Keratinocyte (primary cell): ENCODE data around the gene DHDH. TPM values are rescaled to one million over a fixed set of nuclear protein-coding genes. Genes with fewer than 3 reads are reported as not detected.

ENCODE experiments used
- DNase-seq: peaks from one replicate; pipeline ENCODE4 v3.0.0-alpha.2; 2011; ENCODE audit warnings: low read depth, missing footprints, low spot score
- FAIRE-seq: peaks from 2 replicates; lab custom pipeline; 2011; peaks lifted over from hg19 to GRCh38; lab: Jason Lieb, UNC
- H2AFZ ChIP-seq: 2 replicates; pipeline ENCODE4 v1.6.0; 2012; ENCODE audit warnings: low read length, control low read depth, inconsistent platforms; ENCODE audit not compliant: control insufficient read depth
- H3K27ac ChIP-seq: 2 replicates; pipeline ENCODE4 v1.5.1; 2011; ENCODE audit warnings: low read length; ENCODE audit not compliant: control insufficient read depth, insufficient read depth
- H3K27me3 ChIP-seq: 3 replicates; pipeline ENCODE4 v1.6.0; 2011; ENCODE audit warnings: low read length; ENCODE audit not compliant: control insufficient read depth, insufficient read depth; ENCODE audit errors: extremely low read depth
- H3K36me3 ChIP-seq, 2 experiments: 2 replicates in 1 of 2; 3 replicates in 1 of 2; pipeline ENCODE4 v1.5.1; 2011; ENCODE audit warnings: low read length in 2 of 2, mild to moderate bottlenecking in 1 of 2; ENCODE audit not compliant: control insufficient read depth in 2 of 2, insufficient read depth in 2 of 2; ENCODE audit errors: extremely low read depth in 1 of 2
- H3K4me1 ChIP-seq: 3 replicates; pipeline ENCODE4 v1.5.1; 2011; ENCODE audit warnings: low read length; ENCODE audit not compliant: control insufficient read depth, insufficient read depth; ENCODE audit errors: extremely low read depth
- H3K4me2 ChIP-seq: 3 replicates; pipeline ENCODE4 v1.6.0; 2011; ENCODE audit warnings: low read depth, low read length; ENCODE audit not compliant: control insufficient read depth, insufficient read depth; ENCODE audit errors: extremely low read depth
- H3K4me3 ChIP-seq, 3 experiments: fragments of 200-600 bp in 1 of 3; sonication (generic) in 1 of 3; 2 replicates in 2 of 3; 3 replicates in 1 of 3; pipeline ENCODE4 v1.5.1; 2011 to 2016; ENCODE audit warnings: low read length in 3 of 3, mild to moderate bottlenecking in 3 of 3, control low read depth in 2 of 3, inconsistent platforms in 1 of 3, low read depth in 1 of 3, mixed read lengths in 1 of 3, mixed run types in 1 of 3, moderate library complexity in 1 of 3; ENCODE audit not compliant: control insufficient read depth in 2 of 3, insufficient read depth in 2 of 3; ENCODE audit errors: extremely low read depth in 1 of 3
- H3K79me2 ChIP-seq: 2 replicates; pipeline ENCODE4 v1.6.0; 2012; ENCODE audit warnings: low read length; ENCODE audit not compliant: control insufficient read depth, insufficient read depth
- H3K9ac ChIP-seq: 3 replicates; pipeline ENCODE4 v1.6.0; 2011; ENCODE audit warnings: low read length; ENCODE audit not compliant: control insufficient read depth, insufficient read depth; ENCODE audit errors: extremely low read depth
- H3K9me1 ChIP-seq: 3 replicates; pipeline ENCODE4 v1.6.0; 2011; ENCODE audit warnings: low read length; ENCODE audit not compliant: control insufficient read depth, insufficient read depth; ENCODE audit errors: extremely low read depth
- H3K9me3 ChIP-seq: 2 replicates; pipeline ENCODE4 v1.5.1; 2012; ENCODE audit warnings: low read depth, low read length; ENCODE audit not compliant: control insufficient read depth
- H4K20me1 ChIP-seq: 3 replicates; pipeline ENCODE4 v1.6.0; 2011; ENCODE audit warnings: low read length; ENCODE audit not compliant: control insufficient read depth, insufficient read depth; ENCODE audit errors: extremely low read depth
- CTCF ChIP-seq, 3 experiments: IDR thresholded peaks in 1 of 3; conservative IDR thresholded peaks in 1 of 3; optimal IDR thresholded peaks in 1 of 3; 2 replicates in 2 of 3; 3 replicates in 1 of 3; pipeline versions ENCODE3 to v1.5.1; 2011; ENCODE audit warnings: low read length in 3 of 3, mild to moderate bottlenecking in 3 of 3, moderate library complexity in 2 of 3, control low read depth in 1 of 3, inconsistent platforms in 1 of 3; ENCODE audit not compliant: insufficient read depth in 2 of 3; ENCODE audit errors: extremely low read depth in 1 of 3
- EZH2 ChIP-seq: IDR thresholded peaks from one replicate; pipeline ENCODE4 v1.6.1; 2012; ENCODE audit warnings: inconsistent platforms, mild to moderate bottlenecking, low read length, moderate library complexity
- dilution Hi-C: fragments of 300-500 bp; cut with MboI; formaldehyde crosslinking; loops from one replicate; pipeline ENCODE4 v1.7.0; 2020; ENCODE audit warnings: low sequenced_read_pairs; ENCODE audit not compliant: extremely low pct_ligation_motif_present
- polyA plus RNA-seq, 5 experiments: library from polyadenylated mRNA; depleted of rRNA in 3 of 5; stranded (reverse) in 3 of 5; stranded (forward) in 1 of 5; unstranded in 1 of 5; fragments of >200 nt; gene quantifications; 1 replicate in 1 of 5; 2 replicates in 3 of 5; 3 replicates in 1 of 5; pipeline versions ENCODE4 v1.2.1 to v1.2.3, GENCODE V29; 2011 to 2012; ENCODE audit warnings: missing spikeins in 2 of 5, low read depth in 1 of 5, low replicate concordance in 1 of 5

The DHDH gene
- polyA plus RNA-seq, 1 donor (not counting 4 experiments of a cell fraction or from before 2014, with no cell fraction given) = 0.45 TPM

DNA sequence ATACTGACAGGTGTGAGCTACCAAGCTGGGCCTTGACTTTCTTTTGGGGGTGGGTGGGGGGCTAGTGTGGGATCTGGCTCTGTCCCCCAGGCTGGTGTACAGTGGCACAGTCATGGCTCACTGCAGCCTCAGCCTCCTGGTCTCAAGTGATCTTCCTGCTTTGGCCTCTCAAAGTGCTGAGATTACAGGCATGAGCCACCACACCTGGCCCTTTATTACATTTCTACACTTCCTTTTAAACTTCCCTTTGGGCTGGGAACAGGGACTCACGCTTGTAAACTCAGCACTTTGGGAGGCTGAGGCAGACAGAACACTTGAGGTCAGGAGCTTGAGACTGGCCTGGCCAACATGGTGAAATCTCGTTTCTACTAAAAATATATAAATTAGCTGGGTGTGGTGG is 43.6 kb downstream of the DHDH start:
- Histone ChIP-seq H3K36me3 (peaks cover 28 to 30% of the 10 kb centered on the region in 2 experiments), H3K4me3 (no peak overlapping the region), H3K27ac (no peak overlapping the region), H3K4me2 (no peak overlapping the region), H3K9me1 (no peaks in the 10 kb centered on the region), H3K9ac (no peak overlapping the region), H4K20me1 (no peaks in the 10 kb centered on the region), H3K4me1 (peaks cover 16% of the 10 kb centered on the region), H3K9me3 (no peaks in the 10 kb centered on the region), H2AFZ (no peak overlapping the region), H3K79me2 (no peaks in the 10 kb centered on the region), H3K27me3 (no peaks in the 10 kb centered on the region)
- no peak for DNase-seq
- TF ChIP-seq EZH2 = no peak
- TF ChIP-seq CTCF (optimal IDR thresholded peaks at IDR 0.05 in 1 of 3, IDR thresholded peaks at IDR 0.05 in 1 of 3, conservative IDR thresholded peaks at IDR 0.05 in 1 of 3; ENCODE audit: extremely low read depth in 1 of 3, insufficient read depth in 2 of 3, low read length in 3 of 3) = no peak
- dilution Hi-C loops = no loop called here
- no peak for FAIRE-seq

GRCh38 chr19:48982280-48982679 is 48.8 kb downstream of the DHDH start:
- Histone ChIP-seq H4K20me1 (no peaks in the 10 kb centered on the region), H3K4me2 (no peak overlapping the region), H3K9me3 (no peaks in the 10 kb centered on the region), H3K27me3 (no peaks in the 10 kb centered on the region), H3K4me1 (peaks cover 16% of the 10 kb centered on the region), H3K36me3 (peaks cover 39 to 41% of the 10 kb centered on the region in 2 experiments), H2AFZ (no peak overlapping the region), H3K27ac (no peak overlapping the region), H3K79me2 (peaks cover 3% of the 10 kb centered on the region), H3K9me1 (no peaks in the 10 kb centered on the region), H3K9ac (no peak overlapping the region), H3K4me3 (no peak overlapping the region)
- TF ChIP-seq EZH2 (no peak), CTCF (optimal IDR thresholded peaks at IDR 0.05 in 1 of 3, IDR thresholded peaks at IDR 0.05 in 1 of 3, conservative IDR thresholded peaks at IDR 0.05 in 1 of 3; ENCODE audit: extremely low read depth in 1 of 3, insufficient read depth in 2 of 3, low read length in 3 of 3) (no peak)
- FAIRE-seq (no peak), DNase-seq (no peak)
- dilution Hi-C loops = no loop called here
